ENCODE data around the gene CYBC1.

CYBC1 gene

GRCh38 chr17:82446124-82446523, 4.4 kb downstream of the CYBC1 start:
- DNase-seq = no peak

- DNase-seq = no peak
Observed at GRCh38 chr17:82445542-82445941, 5.0 kb downstream of the CYBC1 start.

- DNase-seq = no peak
Observed at GRCh38 chr17:82444941-82445521, 5.5 kb downstream of the CYBC1 start.

GRCh38 chr17:82444284-82444893, 6.2 kb downstream of the CYBC1 start:
- DNase-seq = no peak

- no peak for DNase-seq
Observed at GRCh38 chr17:82443465-82444283, 6.9 kb downstream of the CYBC1 start.

GRCh38 chr17:82442643-82443464, 7.7 kb downstream of the CYBC1 start:
- no peak for DNase-seq

- no peak for DNase-seq
Observed at GRCh38 chr17:82441691-82442487, 8.7 kb downstream of the CYBC1 start.

- no peak for DNase-seq
Observed at GRCh38 chr17:82440991-82441627, 9.4 kb downstream of the CYBC1 start.

GRCh38 chr17:82440469-82440981, 10.0 kb downstream of the CYBC1 start:
- DNase-seq = no peak

GRCh38 chr17:82439829-82440365, 10.7 kb downstream of the CYBC1 start:
- DNase-seq = no peak

GRCh38 chr17:82439194-82439828, 11.2 kb downstream of the CYBC1 start:
- DNase-seq = no peak

- no peak for DNase-seq
Observed at GRCh38 chr17:82438401-82439193, 12.0 kb downstream of the CYBC1 start.

- DNase-seq = no peak
Observed at GRCh38 chr17:82437325-82437668, 13.3 kb downstream of the CYBC1 start.

GRCh38 chr17:82436601-82437324, 13.8 kb downstream of the CYBC1 start:
- DNase-seq = no peak

GRCh38 chr17:82435601-82436583, 14.7 kb downstream of the CYBC1 start:
- DNase-seq = no peak

- DNase-seq = no peak
Observed at GRCh38 chr17:82435103-82435502, 15.4 kb downstream of the CYBC1 start.

GRCh38 chr17:82434216-82434565, 16.4 kb downstream of the CYBC1 start:
- no peak for DNase-seq

GRCh38 chr17:82433560-82434215, 16.9 kb downstream of the CYBC1 start:
- DNase-seq = no peak

Data from SW 1271 (cell line).